ENCODE measurements around the gene RSAD2. TPM values are rescaled to one million over a fixed set of nuclear protein-coding genes. Genes with fewer than 3 reads are reported as not detected.
A peak's percentile ranks its signal among the peaks of the same experiment; 100 is the strongest.

The RSAD2 gene
- total and polyA plus RNA-seq, 9 of the 15 experiments (the other 6 are each of a cell fraction or from before 2014, with no cell fraction given) = 0.15 to 1.4 (median 0.28) TPM

DNA sequence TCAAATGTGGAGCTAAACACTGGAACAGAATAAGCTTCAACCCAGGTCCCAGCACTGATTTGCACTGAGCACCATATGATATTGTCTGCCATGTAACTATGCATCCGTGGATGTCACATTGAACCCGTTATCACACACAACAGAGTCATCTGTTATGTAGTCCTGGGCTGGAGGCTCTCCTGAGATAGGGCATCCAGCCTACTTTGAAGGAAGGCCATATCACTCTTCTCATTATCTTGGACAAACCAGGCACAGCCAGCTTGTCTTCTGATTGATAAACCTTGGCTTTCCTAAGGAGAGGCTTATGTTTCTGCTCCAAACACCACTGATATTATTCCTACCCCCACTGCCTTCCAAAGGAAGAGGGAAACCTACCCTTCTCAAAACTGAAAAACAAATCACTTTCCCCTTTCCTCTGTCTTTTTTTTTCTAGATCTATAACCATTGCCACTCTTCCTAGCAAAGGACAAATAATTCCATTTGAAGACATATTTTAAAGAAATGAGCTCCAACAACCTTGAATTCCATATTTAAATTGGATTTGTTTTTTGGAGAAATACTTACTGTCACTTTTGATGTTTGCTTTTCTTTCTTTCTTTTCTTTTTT is 16.4 kb downstream of the RSAD2 start (continued):
- TF ChIP-seq, protein P1, sequence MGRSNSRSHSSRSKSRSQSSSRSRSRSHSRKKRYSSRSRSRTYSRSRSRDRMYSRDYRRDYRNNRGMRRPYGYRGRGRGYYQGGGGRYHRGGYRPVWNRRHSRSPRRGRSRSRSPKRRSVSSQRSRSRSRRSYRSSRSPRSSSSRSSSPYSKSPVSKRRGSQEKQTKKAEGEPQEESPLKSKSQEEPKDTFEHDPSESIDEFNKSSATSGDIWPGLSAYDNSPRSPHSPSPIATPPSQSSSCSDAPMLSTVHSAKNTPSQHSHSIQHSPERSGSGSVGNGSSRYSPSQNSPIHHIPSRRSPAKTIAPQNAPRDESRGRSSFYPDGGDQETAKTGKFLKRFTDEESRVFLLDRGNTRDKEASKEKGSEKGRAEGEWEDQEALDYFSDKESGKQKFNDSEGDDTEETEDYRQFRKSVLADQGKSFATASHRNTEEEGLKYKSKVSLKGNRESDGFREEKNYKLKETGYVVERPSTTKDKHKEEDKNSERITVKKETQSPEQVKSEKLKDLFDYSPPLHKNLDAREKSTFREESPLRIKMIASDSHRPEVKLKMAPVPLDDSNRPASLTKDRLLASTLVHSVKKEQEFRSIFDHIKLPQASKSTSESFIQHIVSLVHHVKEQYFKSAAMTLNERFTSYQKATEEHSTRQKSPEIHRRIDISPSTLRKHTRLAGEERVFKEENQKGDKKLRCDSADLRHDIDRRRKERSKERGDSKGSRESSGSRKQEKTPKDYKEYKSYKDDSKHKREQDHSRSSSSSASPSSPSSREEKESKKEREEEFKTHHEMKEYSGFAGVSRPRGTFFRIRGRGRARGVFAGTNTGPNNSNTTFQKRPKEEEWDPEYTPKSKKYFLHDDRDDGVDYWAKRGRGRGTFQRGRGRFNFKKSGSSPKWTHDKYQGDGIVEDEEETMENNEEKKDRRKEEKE (IDR thresholded peaks at IDR 0.05; ENCODE audit: borderline replicate concordance in 1 of 2, control insufficient read depth in 1 of 2, low read depth in 2 of 2, low read length in 1 of 2) = no peak
- peak; percentile 99 for TF ChIP-seq PHB2 (IDR thresholded peaks at IDR 0.05; ENCODE audit: low read depth)
- peak; percentile 100 for TF ChIP-seq ARID1B (IDR thresholded peaks at IDR 0.05)
- TF ChIP-seq, protein P2, sequence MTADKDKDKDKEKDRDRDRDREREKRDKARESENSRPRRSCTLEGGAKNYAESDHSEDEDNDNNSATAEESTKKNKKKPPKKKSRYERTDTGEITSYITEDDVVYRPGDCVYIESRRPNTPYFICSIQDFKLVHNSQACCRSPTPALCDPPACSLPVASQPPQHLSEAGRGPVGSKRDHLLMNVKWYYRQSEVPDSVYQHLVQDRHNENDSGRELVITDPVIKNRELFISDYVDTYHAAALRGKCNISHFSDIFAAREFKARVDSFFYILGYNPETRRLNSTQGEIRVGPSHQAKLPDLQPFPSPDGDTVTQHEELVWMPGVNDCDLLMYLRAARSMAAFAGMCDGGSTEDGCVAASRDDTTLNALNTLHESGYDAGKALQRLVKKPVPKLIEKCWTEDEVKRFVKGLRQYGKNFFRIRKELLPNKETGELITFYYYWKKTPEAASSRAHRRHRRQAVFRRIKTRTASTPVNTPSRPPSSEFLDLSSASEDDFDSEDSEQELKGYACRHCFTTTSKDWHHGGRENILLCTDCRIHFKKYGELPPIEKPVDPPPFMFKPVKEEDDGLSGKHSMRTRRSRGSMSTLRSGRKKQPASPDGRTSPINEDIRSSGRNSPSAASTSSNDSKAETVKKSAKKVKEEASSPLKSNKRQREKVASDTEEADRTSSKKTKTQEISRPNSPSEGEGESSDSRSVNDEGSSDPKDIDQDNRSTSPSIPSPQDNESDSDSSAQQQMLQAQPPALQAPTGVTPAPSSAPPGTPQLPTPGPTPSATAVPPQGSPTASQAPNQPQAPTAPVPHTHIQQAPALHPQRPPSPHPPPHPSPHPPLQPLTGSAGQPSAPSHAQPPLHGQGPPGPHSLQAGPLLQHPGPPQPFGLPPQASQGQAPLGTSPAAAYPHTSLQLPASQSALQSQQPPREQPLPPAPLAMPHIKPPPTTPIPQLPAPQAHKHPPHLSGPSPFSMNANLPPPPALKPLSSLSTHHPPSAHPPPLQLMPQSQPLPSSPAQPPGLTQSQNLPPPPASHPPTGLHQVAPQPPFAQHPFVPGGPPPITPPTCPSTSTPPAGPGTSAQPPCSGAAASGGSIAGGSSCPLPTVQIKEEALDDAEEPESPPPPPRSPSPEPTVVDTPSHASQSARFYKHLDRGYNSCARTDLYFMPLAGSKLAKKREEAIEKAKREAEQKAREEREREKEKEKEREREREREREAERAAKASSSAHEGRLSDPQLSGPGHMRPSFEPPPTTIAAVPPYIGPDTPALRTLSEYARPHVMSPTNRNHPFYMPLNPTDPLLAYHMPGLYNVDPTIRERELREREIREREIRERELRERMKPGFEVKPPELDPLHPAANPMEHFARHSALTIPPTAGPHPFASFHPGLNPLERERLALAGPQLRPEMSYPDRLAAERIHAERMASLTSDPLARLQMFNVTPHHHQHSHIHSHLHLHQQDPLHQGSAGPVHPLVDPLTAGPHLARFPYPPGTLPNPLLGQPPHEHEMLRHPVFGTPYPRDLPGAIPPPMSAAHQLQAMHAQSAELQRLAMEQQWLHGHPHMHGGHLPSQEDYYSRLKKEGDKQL (CRISPR knock-in tag; IDR thresholded peaks at IDR 0.05; ENCODE audit: borderline replicate concordance) = no peak
- TF ChIP-seq POLR2AphosphoS2 (IDR thresholded peaks at IDR 0.05; ENCODE audit: low read length) = no peak
- TF ChIP-seq U2AF2 (optimal IDR thresholded peaks at IDR 0.05; ENCODE audit: low read depth, low read length) = no peak
- no peak for TF ChIP-seq ZNF561 (CRISPR knock-in tag; conservative IDR thresholded peaks at IDR 0.05)
- no peak for TF ChIP-seq ZFX (CRISPR knock-in tag; IDR thresholded peaks at IDR 0.05)
- TF ChIP-seq VEZF1 (CRISPR knock-in tag; IDR thresholded peaks at IDR 0.05) = peak; percentile 74
- TF ChIP-seq PHTF2 (CRISPR knock-in tag; IDR thresholded peaks at IDR 0.05) = no peak
- TF ChIP-seq HINFP (tag; conservative IDR thresholded peaks at IDR 0.05; ENCODE audit: low read depth) = no peak
